ENCODE measurements around the gene TTLL10.

TTLL10 gene

GRCh38 chr1:1238702-1239178 lies 65.1 kb downstream of the TTLL10 start:
- no peak for DNase-seq

GRCh38 chr1:1239227-1239613 lies 65.5 kb downstream of the TTLL10 start:
- no peak for DNase-seq

DNA sequence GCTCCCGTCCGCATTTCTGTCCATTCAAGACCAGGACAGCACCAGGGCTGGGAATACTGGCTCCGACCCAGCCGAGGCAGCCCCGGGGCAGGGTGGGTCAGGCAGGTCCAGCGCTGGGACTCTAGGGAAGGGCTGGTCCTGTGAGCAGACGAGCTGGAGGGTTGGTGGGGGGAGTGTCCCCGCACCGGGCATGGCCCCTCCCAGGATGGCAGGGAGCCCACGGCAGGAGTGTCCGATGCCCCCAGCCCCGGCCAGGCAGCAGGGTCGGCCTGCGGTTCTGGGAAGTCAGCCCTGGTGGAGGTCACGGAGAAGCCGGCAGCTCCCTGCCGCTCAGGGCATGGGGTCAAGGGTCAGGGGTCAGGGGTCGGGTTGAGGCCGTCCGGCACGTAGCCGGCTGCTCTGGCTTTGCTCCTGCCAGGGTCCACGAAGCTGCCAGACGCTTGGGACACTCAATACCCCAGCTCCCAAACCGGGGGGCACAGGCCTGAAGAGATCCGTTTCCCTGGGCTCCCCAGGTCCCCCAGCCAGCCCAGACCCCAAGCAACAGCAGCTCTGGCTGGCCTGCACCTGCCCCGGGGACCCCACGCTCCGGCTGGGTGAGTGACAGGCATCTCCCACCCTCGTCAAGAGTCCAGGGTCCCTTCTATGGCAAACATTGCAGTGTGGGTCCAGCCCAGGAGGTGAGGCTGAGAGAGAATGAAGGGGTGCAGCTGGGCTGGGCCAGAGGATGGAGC lies 66.1 kb downstream of the TTLL10 start:
- DNase-seq, result no peak

DNA sequence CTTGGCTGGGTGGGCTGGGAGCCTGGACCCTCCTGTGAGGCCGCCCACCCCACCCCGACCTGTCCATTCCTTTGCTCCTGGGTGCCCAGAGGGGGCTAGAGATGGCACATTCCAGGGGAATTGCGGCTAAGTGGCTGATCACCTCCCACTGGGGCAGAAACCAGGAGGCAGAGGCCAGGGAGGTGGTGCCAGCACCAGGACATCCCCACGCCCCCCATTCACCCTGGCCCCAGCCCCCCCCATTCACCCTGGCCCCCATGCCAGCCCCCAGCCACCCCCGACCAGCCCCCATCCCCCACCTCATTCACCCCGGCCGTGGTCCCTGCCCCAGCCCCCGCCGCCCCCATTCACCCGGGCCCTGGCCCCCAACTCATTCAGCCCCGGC lies 66.7 kb downstream of the TTLL10 start:
- no peak for DNase-seq

DNA sequence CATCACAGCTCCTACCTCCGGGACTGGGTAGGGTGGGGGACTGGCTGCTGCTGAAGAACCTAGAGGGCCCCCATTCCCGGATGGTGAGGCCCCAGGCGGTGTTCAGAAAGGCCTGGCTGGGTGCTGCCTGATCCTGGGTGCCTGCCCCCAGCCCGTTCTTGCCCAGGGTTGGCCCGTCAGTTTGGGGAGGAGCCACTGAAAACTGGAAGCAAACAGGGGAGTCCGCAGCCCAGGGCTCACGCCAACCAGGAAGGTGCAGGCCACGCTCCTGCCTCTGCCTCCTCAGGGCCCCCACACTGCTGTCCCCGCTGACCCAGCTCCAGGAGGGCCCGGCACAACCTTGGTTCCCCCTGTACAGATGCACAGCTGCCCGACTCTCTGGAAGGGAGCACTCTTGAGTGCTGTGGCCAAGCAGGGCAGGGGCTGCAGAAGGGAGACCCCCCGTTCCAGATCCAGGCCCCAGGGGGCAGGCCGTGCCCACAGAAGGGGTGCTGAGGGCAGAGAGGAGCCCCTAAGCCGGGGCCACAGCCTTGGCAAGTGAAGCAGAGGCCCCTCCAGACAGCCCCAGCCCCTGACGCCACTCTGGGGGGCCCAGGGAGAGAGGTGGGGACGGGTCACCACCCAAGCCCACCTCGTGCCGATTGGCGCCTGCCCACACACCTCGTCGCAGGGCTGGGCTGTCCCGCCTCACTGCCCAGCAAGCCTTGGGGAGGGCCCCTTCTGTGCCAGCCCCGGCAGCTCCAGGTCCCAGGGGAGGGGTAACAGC lies 67.3 kb downstream of the TTLL10 start:
- DNase-seq, result no peak

DNA sequence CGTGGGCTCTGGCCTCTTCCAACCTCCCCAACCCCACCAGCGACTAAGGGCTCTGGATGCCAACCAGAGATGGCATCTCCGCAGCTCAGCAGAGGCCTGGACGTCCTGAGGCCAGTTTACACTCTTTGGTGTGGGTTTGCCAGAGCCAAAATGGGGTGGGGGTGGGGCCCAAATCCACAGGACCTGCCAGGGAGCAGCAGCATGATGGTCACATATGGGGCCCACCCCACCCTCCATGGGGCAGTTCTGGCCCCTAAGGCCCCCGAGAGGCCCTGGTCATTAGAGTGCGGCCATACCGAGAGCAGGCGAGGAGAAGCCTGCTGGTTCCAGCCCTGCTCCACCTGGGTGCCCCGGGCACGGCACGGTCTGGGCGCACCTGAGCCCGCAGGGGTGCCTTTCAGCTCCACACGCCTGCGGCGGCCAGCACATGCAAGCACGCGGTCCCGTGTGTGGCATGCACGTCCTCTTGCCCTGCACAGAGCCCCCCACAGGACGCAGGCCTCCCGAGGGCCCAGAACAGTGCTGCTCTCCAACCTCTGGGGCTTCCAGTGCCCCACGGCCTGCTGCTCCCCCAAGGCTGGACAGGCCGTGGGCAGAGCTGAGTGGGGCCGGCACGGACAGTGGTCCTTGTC lies 68.0 kb downstream of the TTLL10 start:
- DNase-seq, result no peak

- DNase-seq, result no peak
These were observed 69.0 kb downstream of the TTLL10 start for GRCh38 chr1:1242461-1243265.

DNA sequence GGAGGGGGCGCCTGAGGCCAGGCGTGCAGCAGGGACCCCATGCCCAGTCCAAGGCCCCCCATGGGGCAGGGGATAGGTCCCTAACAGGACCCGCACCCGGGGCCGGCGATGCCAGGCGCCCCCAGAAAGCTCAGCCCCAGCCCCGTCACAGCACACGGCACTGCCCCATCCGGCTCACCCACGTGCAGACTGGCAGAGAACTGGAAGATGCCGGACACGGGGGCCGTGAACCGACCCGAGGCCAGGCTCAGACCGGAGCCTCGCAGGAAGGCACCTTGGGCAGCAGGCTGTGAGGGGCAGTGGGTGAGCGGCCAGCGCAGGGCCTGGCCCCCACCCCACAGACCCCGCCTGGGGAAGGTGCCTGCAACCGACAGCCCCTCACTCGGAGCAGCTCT lies 69.6 kb downstream of the TTLL10 start:
- no peak for DNase-seq

DNA sequence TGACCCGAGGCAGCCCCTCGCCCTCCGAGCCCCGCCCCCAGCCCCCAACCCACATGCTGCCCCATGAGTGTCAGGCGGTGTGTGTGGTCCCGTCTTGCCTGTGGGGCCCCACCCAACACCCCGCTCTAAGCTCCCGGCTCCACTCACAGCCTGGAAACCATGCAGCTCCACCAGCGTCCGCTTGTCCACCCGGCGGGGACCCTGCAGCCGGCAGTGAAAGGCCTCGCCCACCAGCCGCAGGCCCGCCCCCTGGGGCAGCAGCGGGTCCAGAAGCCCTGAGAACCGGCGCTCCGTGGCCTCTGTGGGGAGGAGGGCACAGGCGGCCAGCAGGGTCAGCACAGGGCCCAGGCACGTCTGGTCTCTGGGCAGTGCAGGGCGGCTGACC lies 70.1 kb downstream of the TTLL10 start:
- DNase-seq, result no peak

DNA sequence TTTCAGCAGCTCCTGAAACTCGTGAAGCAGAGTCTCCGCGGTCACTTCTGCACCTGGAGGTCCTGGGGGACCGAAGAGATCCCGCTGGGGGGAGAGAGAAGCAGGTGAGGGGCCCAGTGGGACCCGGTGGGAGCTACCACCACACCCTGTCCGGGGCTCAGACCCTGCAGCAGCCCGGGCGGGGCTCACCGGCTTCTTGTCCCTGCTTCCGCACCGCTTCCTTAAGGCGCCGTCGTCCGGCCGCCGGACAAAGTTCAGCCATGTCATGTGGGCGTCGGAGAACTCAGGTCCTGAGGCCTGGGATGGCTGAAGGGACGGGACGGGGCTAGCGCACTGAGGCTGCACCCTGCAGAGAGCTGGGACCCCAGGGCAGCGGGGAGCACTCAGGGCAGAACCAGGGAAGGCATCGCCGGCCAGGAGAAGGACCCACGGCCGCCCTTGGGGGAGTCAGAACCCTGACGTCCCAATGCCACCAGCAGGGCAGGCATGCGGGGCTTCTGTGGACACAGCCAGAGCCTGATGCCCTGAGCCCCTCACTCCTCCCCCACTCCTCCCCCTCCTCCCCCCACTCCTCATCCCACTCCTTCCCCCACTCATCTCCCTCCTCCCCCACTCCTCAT lies 70.6 kb downstream of the TTLL10 start:
- no peak for DNase-seq

- DNase-seq, result no peak
These were observed 71.6 kb downstream of the TTLL10 start for GRCh38 chr1:1245178-1245816.

- no peak for DNase-seq
These were observed 72.3 kb downstream of the TTLL10 start for GRCh38 chr1:1245817-1246576.

GRCh38 chr1:1246577-1247340 lies 73.1 kb downstream of the TTLL10 start, which contains the start of gene C1QTNF12:
Gene C1QTNF12 (minus strand): TSS chr1:1246722. CDS start chr1:1246690, 32 bp downstream.
- DNase-seq, result no peak

DNA sequence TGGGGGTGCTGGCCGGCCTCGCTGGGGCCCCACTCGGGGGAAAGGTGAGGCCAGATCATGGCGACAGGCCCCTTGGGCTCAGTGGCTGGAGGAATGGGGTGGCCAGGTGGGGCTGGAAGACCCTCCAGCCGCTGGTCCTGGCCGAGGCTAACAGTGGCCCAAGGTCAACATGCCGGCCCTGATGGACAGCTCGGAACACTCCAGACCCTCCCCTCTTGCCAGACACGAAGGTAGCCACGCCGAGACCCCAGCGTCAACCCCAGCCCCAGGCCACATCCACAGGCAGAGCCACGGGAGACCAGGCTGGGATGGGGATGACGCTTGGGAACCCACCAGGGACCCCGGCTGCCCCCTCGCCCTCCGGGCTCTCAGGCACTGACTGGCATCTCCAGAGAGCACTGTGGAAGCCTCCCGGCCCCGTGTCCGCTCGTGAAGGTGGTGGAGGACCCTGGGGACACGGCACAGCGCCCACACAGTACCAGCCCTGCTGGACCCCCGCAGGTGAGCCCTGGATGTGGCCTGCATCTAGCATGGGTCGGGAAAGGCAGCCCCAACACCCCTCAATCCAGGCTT lies 73.7 kb downstream of the TTLL10 start:
- DNase-seq, result no peak

All from NCI-H2029 (cell line).